Cardiac septum (tissue), 1 donor: ENCODE data around the gene SORT1. TPM values are rescaled to one million over a fixed set of nuclear protein-coding genes. Genes with fewer than 3 reads are reported as not detected.
"Not testable (repeated sequence)": the region's sequence is repeated elsewhere in the genome, so short reads cannot be mapped to it uniquely, and the experiment has no call there.

Experiments
- DNase-seq: peaks from one replicate; pipeline ENCODE4 v3.0.0-alpha.2; 2020; ENCODE audit warnings: low spot score
- intact Hi-C: fragments of 100-400 bp; cut with DNase I; formaldehyde crosslinking; loops from one replicate; pipeline ENCODE4 v1.14.0; 2022
- long read RNA-seq: library from polyadenylated mRNA; unstranded; transcript quantifications from one replicate; pipeline ENCODE4 v2.0.0, GENCODE V29; 2021
- total RNA-seq: library from RNA; stranded (reverse); fragmentation: NEBNext Ultra II Directional; extraction: Animal tissue kit (Norgen Biotek cat#: 25700); gene quantifications from one replicate; pipeline ENCODE4 v1.2.1, GENCODE V29; 2021
- donor health status: DM: no; HTN: no; CAD: no.

SORT1 gene
- 184 TPM for total RNA-seq
- long read RNA-seq, full-length matches to known transcripts = 141 of 330 reads
- long read RNA-seq, partial matches to known transcripts = 29 of 330 reads
- long read RNA-seq, other reads (novel, unspliced or antisense) = 160 of 330 reads

DNA sequence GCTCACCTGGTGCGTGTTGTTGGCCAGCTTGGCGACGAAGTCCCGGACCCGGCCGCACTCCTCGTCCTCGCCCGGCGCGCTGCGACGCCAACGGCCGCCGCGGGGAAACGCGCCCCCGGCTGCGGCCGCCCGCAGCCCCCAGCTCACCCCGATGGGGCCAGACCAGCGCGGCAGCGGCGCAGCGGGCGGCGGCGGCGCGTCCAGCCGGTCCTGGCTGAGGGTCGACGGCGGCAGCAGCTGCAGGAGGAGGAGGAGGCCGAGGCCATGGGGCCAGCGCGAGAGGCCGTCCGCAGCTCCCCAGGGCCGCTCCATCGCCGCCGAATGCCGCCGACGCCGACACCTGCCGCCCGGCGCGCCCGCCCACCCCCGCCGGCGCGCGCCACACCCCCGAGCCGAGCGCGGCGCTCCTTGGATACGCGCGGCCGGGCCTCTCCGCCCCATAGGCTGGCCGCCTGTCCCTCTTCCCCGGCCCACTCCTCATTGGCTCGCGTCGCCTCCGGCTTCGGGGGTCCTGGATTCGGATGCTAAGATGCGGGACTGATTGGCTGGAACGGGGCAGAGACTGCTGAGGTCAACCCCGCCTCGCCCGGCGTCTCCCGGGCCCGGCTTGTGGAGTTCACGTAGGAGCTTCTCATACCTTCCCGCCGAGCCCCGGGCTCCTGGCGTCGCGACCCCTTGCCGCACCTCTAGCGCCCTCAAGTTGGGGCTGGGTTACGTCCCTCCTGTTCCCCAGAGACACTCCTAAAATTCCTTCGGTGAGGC, at the start of gene SORT1:
SORT1 (minus strand) TSS at position 338 of the 762 bp plus-strand sequence; CDS start at position 312, 26 bp downstream.
- peak; percentile 93 for DNase-seq
- intact Hi-C loops = loop anchor here (2.0 to 5.0 kb wide), 3 partner anchors 40 to 135 kb away; partner anchors contain the start of gene MYBPHL

GRCh38 chr1:109445949-109446695, 48.4 kb upstream of the SORT1 start:
- intact Hi-C loops, DNase-seq: not testable (repeated sequence)

DNA sequence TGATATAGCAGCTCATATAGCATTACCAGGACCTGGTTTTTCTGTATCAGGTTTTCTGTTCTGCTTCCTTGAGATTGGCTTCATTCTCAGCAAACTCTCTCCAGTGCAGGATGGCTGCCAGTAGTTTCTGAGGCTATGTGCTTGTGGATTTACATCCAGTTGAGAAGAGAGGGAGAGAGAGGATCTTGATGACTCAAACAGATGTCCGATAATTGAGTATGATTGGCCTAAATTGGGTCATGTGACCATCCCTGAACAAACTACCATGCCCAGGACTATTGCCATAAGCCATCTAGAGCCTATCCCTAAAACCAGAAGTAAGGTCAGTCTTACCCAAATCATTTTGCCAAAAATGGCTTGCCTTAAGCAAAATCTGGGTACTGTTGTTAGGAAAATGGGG, 46.6 kb upstream of the SORT1 start:
- intact Hi-C loops = no loop called here
- no peak for DNase-seq

- no peak for DNase-seq
- intact Hi-C loops = no loop called here
These were observed 45.8 kb upstream of the SORT1 start for GRCh38 chr1:109443476-109443875.

DNA sequence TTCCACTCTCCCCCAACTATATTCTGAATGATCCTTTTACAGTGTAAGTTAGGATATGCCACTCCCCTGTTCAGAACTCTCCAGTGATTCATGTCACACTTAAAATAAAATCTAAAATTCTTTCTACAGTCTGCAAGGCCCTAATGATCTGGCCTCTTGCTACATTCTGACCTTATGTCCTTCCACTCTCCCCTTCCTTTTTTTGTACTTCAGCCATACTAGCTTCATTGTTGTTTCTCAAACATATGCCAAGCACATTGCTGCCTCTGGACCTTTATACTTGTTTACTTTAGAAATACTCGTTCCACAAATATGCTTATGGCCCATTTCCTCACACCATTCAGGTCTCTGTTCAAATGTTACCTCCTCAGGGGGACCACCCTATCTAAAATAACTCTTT, 43.4 kb upstream of the SORT1 start:
- no peak for DNase-seq
- intact Hi-C loops = no loop called here

DNA sequence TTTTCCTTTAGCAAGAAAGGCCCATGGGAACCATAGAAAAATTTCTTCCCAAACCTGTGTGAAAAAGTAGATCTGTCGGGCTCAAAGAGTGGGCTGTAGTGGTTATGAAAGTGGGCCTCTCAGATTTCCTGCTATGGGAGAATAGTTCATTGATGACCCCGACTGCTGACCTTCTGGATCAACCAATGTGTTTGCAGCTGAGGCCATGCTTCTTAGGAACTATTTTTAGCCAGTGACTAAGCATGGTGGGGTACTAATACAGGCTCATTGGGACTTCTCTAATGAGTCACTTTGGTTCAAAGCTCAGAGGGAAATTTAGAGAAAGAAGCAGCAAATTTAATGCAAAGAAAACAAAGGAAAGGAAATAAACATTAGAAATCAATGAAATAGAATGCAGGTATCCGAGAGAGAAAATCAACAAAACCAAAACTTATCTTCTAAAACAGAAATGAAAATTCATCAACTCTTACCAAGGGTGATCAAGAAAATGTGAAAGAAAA, 41.1 kb upstream of the SORT1 start:
- intact Hi-C loops = no loop called here
- DNase-seq = no peak

DNA sequence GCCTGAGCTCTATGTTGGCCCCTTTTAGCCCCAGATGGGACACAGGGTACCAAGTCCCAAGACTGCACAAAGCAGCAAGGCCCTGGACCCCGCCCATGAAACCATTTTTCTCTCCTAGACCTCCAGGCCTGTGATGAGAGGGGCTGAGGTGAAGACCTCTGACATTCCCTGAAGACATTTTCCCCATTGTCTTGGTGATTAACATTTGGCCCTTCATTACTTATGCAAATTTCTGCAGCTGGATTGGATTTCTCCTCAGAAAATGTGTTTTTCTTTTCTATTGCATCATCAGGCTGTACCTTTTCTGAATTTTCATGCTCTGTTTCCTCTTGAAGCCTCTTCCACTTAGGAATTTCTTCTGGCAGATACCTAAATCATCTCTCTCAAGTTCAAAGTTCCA, 36.8 kb upstream of the SORT1 start:
- DNase-seq = no peak
- intact Hi-C loops = no loop called here

DNA sequence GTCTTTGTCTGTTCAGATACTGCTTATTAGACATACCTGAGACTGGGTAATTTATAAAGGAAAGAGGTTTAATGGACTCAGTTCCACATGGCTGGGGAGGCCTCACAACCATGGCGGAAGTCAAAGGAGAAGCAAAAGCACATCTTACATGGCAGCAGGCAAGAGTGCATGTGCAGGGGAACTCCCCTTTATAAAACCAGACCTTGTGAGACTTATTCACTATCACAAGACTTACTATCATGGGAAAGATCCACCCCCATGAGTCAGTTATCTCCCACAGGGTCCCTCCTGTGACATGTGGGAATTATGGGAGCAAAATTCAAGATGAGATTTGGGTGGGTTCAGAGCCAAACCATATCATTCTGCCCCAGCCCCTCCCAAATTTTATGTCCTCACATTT, 35.6 kb upstream of the SORT1 start:
- intact Hi-C loops = no loop called here
- DNase-seq = no peak

GRCh38 chr1:109432336-109432735, 34.6 kb upstream of the SORT1 start:
- intact Hi-C loops = no loop called here
- DNase-seq = no peak

- intact Hi-C loops = loop anchor here (5.0 kb wide), 2 partner anchors 40 to 105 kb away; partner anchors contain the start of gene SYPL2
- DNase-seq = no peak
These were observed 29.4 kb upstream of the SORT1 start for GRCh38 chr1:109427171-109427467.

DNA sequence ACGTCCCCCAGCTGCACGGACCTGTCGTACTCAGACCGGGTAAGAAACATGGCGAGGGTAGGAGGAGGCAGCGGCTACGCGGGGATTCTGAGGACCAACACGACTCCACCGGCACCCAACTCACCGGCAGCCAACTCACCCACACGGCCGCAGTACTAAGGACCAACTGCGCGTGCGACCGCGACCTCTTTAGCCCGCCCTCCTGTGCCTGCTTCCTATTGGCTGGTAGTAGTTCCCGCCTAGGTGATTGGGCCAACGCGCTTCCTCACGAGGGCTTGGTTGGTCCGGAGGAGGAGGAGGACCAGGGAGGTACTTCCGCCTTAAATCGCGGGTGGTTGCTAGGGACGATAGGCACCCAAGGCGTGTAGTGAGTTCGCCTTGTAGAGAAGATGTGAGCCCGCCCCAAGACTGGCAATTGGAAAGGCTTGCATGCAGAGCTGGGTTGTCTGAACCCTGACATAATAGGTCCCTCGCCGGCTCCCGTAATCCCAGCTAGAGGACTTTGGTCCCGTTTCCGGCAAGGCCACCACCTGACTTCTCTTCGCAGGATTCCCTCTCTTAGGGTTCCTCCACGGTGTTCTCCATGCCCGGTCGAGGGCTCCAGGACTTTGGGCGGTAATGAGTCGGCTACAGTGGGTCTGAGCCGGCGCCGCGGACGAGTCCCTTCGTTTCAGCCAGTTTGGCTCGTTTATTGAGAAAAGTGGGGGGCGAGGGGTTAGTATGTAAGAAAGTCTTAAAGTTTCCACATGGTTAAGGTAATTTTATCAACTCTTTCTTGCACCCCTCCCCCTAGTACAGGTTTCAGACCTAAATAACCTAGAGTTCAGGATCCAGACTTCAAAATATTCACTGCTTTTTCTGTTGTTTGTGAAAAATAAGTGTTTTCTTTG, 28.8 kb upstream of the SORT1 start, which contains the start of gene PSMA5:
PSMA5 (minus strand) TSS at position 168 of the 890 bp plus-strand sequence; CDS start at position 50, 118 bp downstream.
- peak; percentile 98 for DNase-seq
- intact Hi-C loops = loop anchor here (1.0 to 5.0 kb wide), 3 partner anchors 41 to 106 kb away; partner anchors contain the start of genes ATXN7L2 and SYPL2

GRCh38 chr1:109425391-109426280, 27.9 kb upstream of the SORT1 start:
- intact Hi-C loops = loop anchor here (1.0 to 5.0 kb wide), 3 partner anchors 42 to 107 kb away; partner anchors contain the start of genes ATXN7L2 and SYPL2

DNA sequence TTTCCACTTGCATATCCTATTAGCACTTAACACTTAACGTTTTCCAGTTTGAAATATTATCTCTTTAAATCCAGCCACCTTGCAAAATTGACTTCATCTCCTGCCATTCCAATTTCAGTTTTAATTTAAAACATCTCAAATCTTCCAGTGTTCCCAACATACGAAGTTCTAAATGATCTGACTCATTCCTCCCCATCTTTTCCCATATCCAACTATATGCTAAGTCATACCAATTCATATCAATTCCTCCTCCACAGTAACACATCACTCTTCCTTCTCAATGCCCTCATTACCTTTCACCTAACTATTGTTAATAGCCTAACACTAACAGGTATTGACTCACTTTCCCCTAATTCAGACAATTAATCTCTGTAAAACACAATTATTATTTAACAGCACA, 25.8 kb upstream of the SORT1 start:
- intact Hi-C loops = no loop called here
- no peak for DNase-seq

More at GRCh38 chr1:109425391-109426280, 27.9 kb upstream of the SORT1 start:
- peak; percentile 83 for DNase-seq

- DNase-seq = no peak
- intact Hi-C loops = no loop called here
These were observed 14.8 kb upstream of the SORT1 start for GRCh38 chr1:109412551-109412950.

DNA sequence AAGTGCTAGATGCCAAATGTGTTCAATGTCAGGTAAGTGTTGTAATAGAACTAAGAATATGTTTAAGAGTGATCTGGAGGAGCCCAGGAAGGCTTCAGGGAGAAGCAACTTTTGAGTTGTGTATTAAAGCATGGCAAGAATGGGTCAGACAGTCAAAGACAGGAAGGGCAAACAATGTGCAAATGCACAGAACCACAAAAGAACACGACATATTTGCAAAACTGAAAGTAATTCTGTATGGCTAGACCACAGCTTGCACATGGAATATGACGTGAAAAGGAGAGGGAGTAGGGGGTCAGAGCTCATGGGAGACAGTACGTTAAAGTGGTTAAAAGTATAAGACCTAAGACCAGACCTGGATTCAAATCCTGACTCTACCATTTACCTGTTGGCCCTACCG, 7.1 kb upstream of the SORT1 start:
- intact Hi-C loops = loop anchor here (5.0 kb wide), 1 partner anchor 127 kb away; no protein-coding TSS in a partner anchor
- DNase-seq = no peak

DNA sequence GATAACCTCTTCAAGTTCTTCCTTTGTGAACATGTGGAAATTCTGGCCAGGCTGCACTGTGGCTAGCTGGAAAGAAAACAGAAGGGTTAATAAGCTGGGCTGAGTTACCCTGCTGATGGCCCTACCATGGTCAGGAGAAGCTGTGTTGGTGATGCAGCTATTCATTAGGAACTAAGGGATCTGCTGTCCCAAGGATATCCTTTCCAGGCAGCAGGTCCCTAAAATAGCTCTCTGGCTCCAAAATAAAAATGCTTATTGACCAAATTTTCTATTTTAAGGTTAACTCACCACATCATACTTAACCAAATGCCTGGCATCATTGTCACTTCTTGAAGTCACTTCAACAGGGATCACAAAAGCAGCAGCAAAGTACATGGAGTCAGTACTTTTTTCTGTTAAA, 4.3 kb upstream of the SORT1 start:
- DNase-seq = no peak
- intact Hi-C loops = loop anchor here (5.0 kb wide), 1 partner anchor 130 kb away; no protein-coding TSS in a partner anchor

GRCh38 chr1:109400035-109400655, 2.4 kb upstream of the SORT1 start:
- DNase-seq = no peak
- intact Hi-C loops = loop anchor here (5.0 kb wide), 1 partner anchor 132 kb away; no protein-coding TSS in a partner anchor
